ENCODE data around the gene ADARB2. TPM values are rescaled to one million over a fixed set of nuclear protein-coding genes. Genes with fewer than 3 reads are reported as not detected.
"Not testable (repeated sequence)": the region's sequence is repeated elsewhere in the genome, so short reads cannot be mapped to it uniquely, and the experiment has no call there.

Gene ADARB2
- polyA plus RNA-seq, 1 of the 3 experiments (the other 2 are of a cell fraction), result not detected

DNA sequence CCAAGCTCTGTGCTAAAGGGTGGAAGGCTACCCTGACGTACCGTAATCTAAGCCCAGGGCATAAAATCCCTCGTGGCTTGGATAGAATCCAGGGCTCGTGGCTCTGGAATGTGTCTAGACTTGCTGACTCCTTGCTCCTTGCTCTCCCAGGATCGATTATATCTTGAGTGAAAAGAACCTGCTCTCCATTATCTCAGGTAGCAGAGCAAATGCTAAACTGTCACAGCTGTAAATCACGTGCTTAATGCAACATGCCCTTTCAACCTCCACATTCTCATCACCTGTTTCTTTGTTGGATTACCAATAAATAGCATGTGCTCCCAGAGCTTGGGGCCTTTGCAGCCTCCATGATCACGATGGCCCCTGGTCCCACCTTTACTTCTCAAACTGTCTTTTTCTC is 323.0 kb downstream of the ADARB2 start:
- H3K79me2 ChIP-seq (ENCODE audit: insufficient read depth); H3K9me2 ChIP-seq; H3K36me3 ChIP-seq (replicated peaks in 1 of 2; ENCODE audit: control insufficient read depth in 1 of 2, insufficient read depth in 2 of 2, low read length in 1 of 2); H3K4me3 ChIP-seq (ENCODE audit: low read depth in 2 of 2, low read length in 1 of 2); H3K27me3 ChIP-seq (ENCODE audit: insufficient read depth); H4K20me1 ChIP-seq (ENCODE audit: insufficient read depth); POLR2A ChIA-PET; H3K4me2 ChIP-seq; H3K9ac ChIP-seq; DNase-seq; H3K9me3 ChIP-seq; H3K27ac ChIP-seq (ENCODE audit: low read depth in 2 of 2, low read length in 1 of 2); H2AFZ ChIP-seq (ENCODE audit: low read depth); CTCF ChIA-PET; H3F3A ChIP-seq (replicated peaks; ENCODE audit: insufficient read depth): not testable (repeated sequence)
- H3K4me1 ChIP-seq (ENCODE audit: control insufficient read depth in 1 of 2, insufficient read depth in 2 of 2, low read depth in 1 of 2, low read length in 1 of 2), result peaks cover 0 to 10% of the 10 kb centered on the region in 2 experiments; a peak in 1 of 4 replicates
- WGBS (ENCODE audit: low lambda C conversion rate), result 29% methylated on average over 5 of the region's 7 CpGs

DNA sequence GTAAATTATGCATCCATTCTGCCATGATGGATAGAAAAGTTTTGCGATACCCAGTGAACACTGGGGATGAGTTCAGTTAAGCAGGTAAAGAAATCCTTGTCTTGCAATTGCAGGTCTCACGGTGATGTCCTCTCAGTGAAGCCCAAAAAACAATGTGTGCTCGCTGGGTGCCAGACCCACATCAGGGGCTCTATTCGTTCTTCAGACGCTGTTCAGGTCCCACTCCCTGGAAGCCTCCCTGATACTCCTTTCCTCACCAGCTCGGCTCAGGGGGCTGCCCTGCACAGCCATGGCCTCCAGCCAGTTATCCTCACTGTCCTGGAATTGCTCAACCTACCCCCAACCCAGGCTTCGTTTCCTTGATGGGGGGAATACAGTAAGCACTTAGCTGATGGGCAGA is 323.5 kb downstream of the ADARB2 start:
- H2AFZ ChIP-seq (ENCODE audit: low read depth), result no peak overlapping the region
- H3K9ac ChIP-seq, result no peak overlapping the region
- no peak overlapping the region for H3K4me2 ChIP-seq
- WGBS (ENCODE audit: low lambda C conversion rate), result 27% methylated on average over 5 of the region's 7 CpGs
- H3K27me3 ChIP-seq (ENCODE audit: insufficient read depth), result no peaks in the 10 kb centered on the region
- H3F3A ChIP-seq (replicated peaks; ENCODE audit: insufficient read depth), result no peaks in the 10 kb centered on the region
- H3K79me2 ChIP-seq (ENCODE audit: insufficient read depth), result no peaks in the 10 kb centered on the region
- ChIA-PET POLR2A (no interaction called here), CTCF (no interaction called here)
- no peaks in the 10 kb centered on the region for H3K9me2 ChIP-seq
- DNase-seq, result no peak
- H3K4me1 ChIP-seq (ENCODE audit: control insufficient read depth in 1 of 2, insufficient read depth in 2 of 2, low read depth in 1 of 2, low read length in 1 of 2), result peaks cover 0 to 10% of the 10 kb centered on the region in 2 experiments; a peak in 1 of 4 replicates
- no peak overlapping the region for H3K27ac ChIP-seq (ENCODE audit: low read depth in 2 of 2, low read length in 1 of 2)
- no peaks in the 10 kb centered on the region for H3K36me3 ChIP-seq (replicated peaks in 1 of 2; ENCODE audit: control insufficient read depth in 1 of 2, insufficient read depth in 2 of 2, low read length in 1 of 2)
- TF ChIP-seq GABPA (IDR thresholded peaks at IDR 0.05; ENCODE audit: low read depth), result no peak
- TF ChIP-seq CHD2 (IDR thresholded peaks at IDR 0.05; ENCODE audit: low read length, partially characterized antibody), result no peak
- TF ChIP-seq, protein P1, sequence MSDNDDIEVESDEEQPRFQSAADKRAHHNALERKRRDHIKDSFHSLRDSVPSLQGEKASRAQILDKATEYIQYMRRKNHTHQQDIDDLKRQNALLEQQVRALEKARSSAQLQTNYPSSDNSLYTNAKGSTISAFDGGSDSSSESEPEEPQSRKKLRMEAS (IDR thresholded peaks at IDR 0.05; ENCODE audit: low read depth), result no peak
- no peak for TF ChIP-seq RXRA (IDR thresholded peaks at IDR 0.05; ENCODE audit: borderline replicate concordance, low read depth)
- no peak for TF ChIP-seq TCF12 (IDR thresholded peaks at IDR 0.05)
- no peak for TF ChIP-seq RCOR1 (IDR thresholded peaks at IDR 0.05; ENCODE audit: low read length)
- H3K4me3 ChIP-seq (ENCODE audit: low read depth in 2 of 2, low read length in 1 of 2), result no peak overlapping the region
- H3K9me3 ChIP-seq, result no peaks in the 10 kb centered on the region
- no peaks in the 10 kb centered on the region for H4K20me1 ChIP-seq (ENCODE audit: insufficient read depth)

GRCh38 chr10:1413256-1413655 is 324.1 kb downstream of the ADARB2 start:
- H3K9me2 ChIP-seq, result no peaks in the 10 kb centered on the region
- 42% methylated on average over 2 of the region's 11 CpGs for WGBS (ENCODE audit: low lambda C conversion rate)
- no peak overlapping the region for H3K27ac ChIP-seq (ENCODE audit: low read depth in 2 of 2, low read length in 1 of 2)
- no peaks in the 10 kb centered on the region for H3F3A ChIP-seq (replicated peaks; ENCODE audit: insufficient read depth)
- DNase-seq, result no peak
- no peak overlapping the region for H3K9ac ChIP-seq
- H3K9me3 ChIP-seq, result no peaks in the 10 kb centered on the region
- H3K4me2 ChIP-seq, result no peak overlapping the region
- H3K4me3 ChIP-seq (ENCODE audit: low read depth in 2 of 2, low read length in 1 of 2), result no peak overlapping the region
- no peaks in the 10 kb centered on the region for H3K27me3 ChIP-seq (ENCODE audit: insufficient read depth)
- H2AFZ ChIP-seq (ENCODE audit: low read depth), result no peak overlapping the region
- H3K36me3 ChIP-seq (replicated peaks in 1 of 2; ENCODE audit: control insufficient read depth in 1 of 2, insufficient read depth in 2 of 2, low read length in 1 of 2), result no peaks in the 10 kb centered on the region
- H4K20me1 ChIP-seq (ENCODE audit: insufficient read depth), result no peaks in the 10 kb centered on the region
- H3K4me1 ChIP-seq (ENCODE audit: control insufficient read depth in 1 of 2, insufficient read depth in 2 of 2, low read depth in 1 of 2, low read length in 1 of 2), result peaks cover 0 to 10% of the 10 kb centered on the region in 2 experiments; a peak in 1 of 4 replicates
- CTCF ChIA-PET, result interaction anchor here (2.9 kb wide), 1 partner anchor 8 kb away, joined by 15 read pairs; no protein-coding TSS in a partner anchor
- no peaks in the 10 kb centered on the region for H3K79me2 ChIP-seq (ENCODE audit: insufficient read depth)
- POLR2A ChIA-PET, result no interaction called here
- TF ChIP-seq USF1 (IDR thresholded peaks at IDR 0.05; ENCODE audit: borderline replicate concordance, low read depth) (no peak), RAD21 (IDR thresholded peaks at IDR 0.05; ENCODE audit: low read length) (no peak), FOSL2 (IDR thresholded peaks at IDR 0.05; ENCODE audit: borderline replicate concordance, low read depth) (no peak), SMC3 (IDR thresholded peaks at IDR 0.05; ENCODE audit: low read depth, low read length) (no peak), EZH2phosphoT487 (IDR thresholded peaks at IDR 0.05; ENCODE audit: borderline replicate concordance, low read depth) (no peak), FOXM1 (IDR thresholded peaks at IDR 0.05; ENCODE audit: low read depth) (no peak), FOXJ3 (CRISPR knock-in tag; IDR thresholded peaks at IDR 0.05) (no peak), PBX3 (IDR thresholded peaks at IDR 0.05) (no peak), TCF12 (IDR thresholded peaks at IDR 0.05) (no peak), CTCF (IDR thresholded peaks at IDR 0.05) (no peak), EP300 (IDR thresholded peaks at IDR 0.05; ENCODE audit: borderline replicate concordance in 1 of 2, low read depth in 1 of 2, low read length in 1 of 2) (no peak), RFX5 (IDR thresholded peaks at IDR 0.05; ENCODE audit: low read length) (no peak)
